Liver (tissue), 9 donors: ENCODE data around the gene GNG13. TPM values are rescaled to one million over a fixed set of nuclear protein-coding genes. Genes with fewer than 3 reads are reported as not detected.

Experiments
- DNase-seq: peaks from one replicate; pipeline ENCODE4 v3.0.0-alpha.2; 2017; ENCODE audit warnings: low spot score
- H3K27ac ChIP-seq, 2 donors: one replicate each; pipeline ENCODE4 v1.7.0; 2013; ENCODE audit warnings: inconsistent platforms in 2 of 2, low read length in 2 of 2, control low read depth in 1 of 2, low read depth in 1 of 2, mild to moderate bottlenecking in 1 of 2
- H3K27me3 ChIP-seq, 4 donors: one replicate each; pipeline versions ENCODE4 v1.6.1 to v1.7.0; 2013; ENCODE audit warnings: low read length in 3 of 4, inconsistent platforms in 1 of 4, mild to moderate bottlenecking in 1 of 4, moderate library complexity in 1 of 4; ENCODE audit not compliant: control insufficient read depth in 4 of 4, insufficient read depth in 4 of 4
- H3K36me3 ChIP-seq, 4 donors: one replicate each; pipeline versions ENCODE4 v1.6.1 to v1.7.0; 2013; ENCODE audit warnings: low read length in 3 of 4, mild to moderate bottlenecking in 3 of 4, low read depth in 1 of 4, moderate library complexity in 1 of 4; ENCODE audit not compliant: control insufficient read depth in 4 of 4, insufficient read depth in 3 of 4
- H3K4me1 ChIP-seq, 4 donors: one replicate each; pipeline versions ENCODE4 v1.6.1 to v1.7.0; 2013; ENCODE audit warnings: low read length in 3 of 4, mild to moderate bottlenecking in 3 of 4, moderate library complexity in 1 of 4; ENCODE audit not compliant: control insufficient read depth in 4 of 4, insufficient read depth in 4 of 4
- H3K4me3 ChIP-seq, 3 donors: one replicate each; pipeline versions ENCODE4 v1.6.1 to v1.7.0; 2013; ENCODE audit warnings: low read length in 3 of 3, control low read depth in 1 of 3, low read depth in 1 of 3, mild to moderate bottlenecking in 1 of 3
- H3K9ac ChIP-seq, 2 donors: one replicate each; pipeline ENCODE4 v1.7.0; 2013; ENCODE audit warnings: low read length in 2 of 2, mild to moderate bottlenecking in 2 of 2, moderate library complexity in 2 of 2, control low read depth in 1 of 2, low read depth in 1 of 2
- H3K9me3 ChIP-seq, 4 donors: one replicate each; pipeline versions ENCODE4 v1.6.1 to v1.7.0; 2013; ENCODE audit warnings: low read length in 3 of 4; ENCODE audit not compliant: control insufficient read depth in 4 of 4
- FOXA1 ChIP-seq: IDR thresholded peaks from 2 replicates; pipeline ENCODE4 v1.6.1; 2016; ENCODE audit warnings: antibody characterized with exemption
- GABPA ChIP-seq, 2 donors: IDR thresholded peaks in 1 of 2; conservative IDR thresholded peaks in 1 of 2; 2 replicates each; pipeline ENCODE4 v1.6.1; 2016; ENCODE audit warnings: antibody characterized with exemption in 2 of 2, mild to moderate bottlenecking in 1 of 2, moderate library complexity in 1 of 2
- HNF4G ChIP-seq: IDR thresholded peaks from 2 replicates; pipeline ENCODE4 v1.6.1; 2016; ENCODE audit warnings: antibody characterized with exemption
- JUND ChIP-seq, 2 donors: IDR thresholded peaks; 2 replicates each; pipeline ENCODE4 v1.6.1; 2016; ENCODE audit warnings: antibody characterized with exemption in 2 of 2
- NR2F2 ChIP-seq: IDR thresholded peaks from 2 replicates; pipeline ENCODE4 v1.6.1; 2016; ENCODE audit warnings: antibody characterized with exemption
- RAD21 ChIP-seq, 2 donors: IDR thresholded peaks; 2 replicates each; pipeline ENCODE4 v1.6.1; 2016; ENCODE audit warnings: antibody characterized with exemption in 2 of 2, mild to moderate bottlenecking in 2 of 2
- RXRA ChIP-seq, 2 donors: IDR thresholded peaks; 2 replicates each; pipeline ENCODE4 v1.6.1; 2017 to 2018; ENCODE audit warnings: antibody characterized with exemption in 2 of 2, mild to moderate bottlenecking in 1 of 2
- SP1 ChIP-seq: IDR thresholded peaks from 2 replicates; pipeline ENCODE4 v1.6.1; 2018; ENCODE audit warnings: antibody characterized with exemption, mild to moderate bottlenecking
- YY1 ChIP-seq: IDR thresholded peaks from 2 replicates; pipeline ENCODE4 v1.6.1; 2016; ENCODE audit warnings: antibody characterized with exemption, mild to moderate bottlenecking
- whole genome bisulfite sequencing: extraction: QIAGEN DNeasy Blood & Tissue Kit; methylation state at CpG from one replicate; pipeline ENCODE4 v1.1.7; 2013; 5-methylcytosine and 5-hydroxymethylcytosine counted together
- polyA plus RNA-seq, 2 donors: library from polyadenylated mRNA; stranded (reverse) in 1 of 2; unstranded in 1 of 2; fragments of 200-250 nt in 1 of 2; fragments of >200 nt in 1 of 2; fragmentation: Nextera tagmentation in 1 of 2; extraction: Ambion mirVana in 1 of 2; gene quantifications; one replicate each; pipeline versions ENCODE4 v1.2.1 to v1.2.3, GENCODE V29; 2013 to 2015
- total RNA-seq, 2 donors: library from RNA; depleted of rRNA; stranded (reverse); fragments of >200 nt; gene quantifications; one replicate each; pipeline ENCODE4 v1.2.3, GENCODE V29; 2014
- TF ChIP-seq, protein P1 (sequence below): IDR thresholded peaks from 2 replicates; pipeline ENCODE4 v1.6.1; 2016; ENCODE audit warnings: antibody characterized with exemption, mild to moderate bottlenecking
- TF ChIP-seq, protein P2 (sequence below): IDR thresholded peaks from 2 replicates; pipeline ENCODE4 v1.6.1; 2016; ENCODE audit warnings: antibody characterized with exemption
- TF ChIP-seq, protein P3 (sequence below): fragments of 150-350 bp; IDR thresholded peaks from 2 replicates; pipeline ENCODE4 v1.5.1; 2017; ENCODE audit warnings: improper control_type of control experiment, low read depth, low read length; ENCODE audit not compliant: missing input control
- TF ChIP-seq, protein P4 (sequence below): IDR thresholded peaks from 2 replicates; pipeline ENCODE4 v1.6.1; 2016; ENCODE audit warnings: antibody characterized with exemption
- donor health status: healthy.
- donor health status: healthy.
- donor health status: healthy.
- donor health status: healthy.
- donor health status: healthy.

Gene GNG13
- total and polyA plus RNA-seq, 4 donors = not detected

DNA sequence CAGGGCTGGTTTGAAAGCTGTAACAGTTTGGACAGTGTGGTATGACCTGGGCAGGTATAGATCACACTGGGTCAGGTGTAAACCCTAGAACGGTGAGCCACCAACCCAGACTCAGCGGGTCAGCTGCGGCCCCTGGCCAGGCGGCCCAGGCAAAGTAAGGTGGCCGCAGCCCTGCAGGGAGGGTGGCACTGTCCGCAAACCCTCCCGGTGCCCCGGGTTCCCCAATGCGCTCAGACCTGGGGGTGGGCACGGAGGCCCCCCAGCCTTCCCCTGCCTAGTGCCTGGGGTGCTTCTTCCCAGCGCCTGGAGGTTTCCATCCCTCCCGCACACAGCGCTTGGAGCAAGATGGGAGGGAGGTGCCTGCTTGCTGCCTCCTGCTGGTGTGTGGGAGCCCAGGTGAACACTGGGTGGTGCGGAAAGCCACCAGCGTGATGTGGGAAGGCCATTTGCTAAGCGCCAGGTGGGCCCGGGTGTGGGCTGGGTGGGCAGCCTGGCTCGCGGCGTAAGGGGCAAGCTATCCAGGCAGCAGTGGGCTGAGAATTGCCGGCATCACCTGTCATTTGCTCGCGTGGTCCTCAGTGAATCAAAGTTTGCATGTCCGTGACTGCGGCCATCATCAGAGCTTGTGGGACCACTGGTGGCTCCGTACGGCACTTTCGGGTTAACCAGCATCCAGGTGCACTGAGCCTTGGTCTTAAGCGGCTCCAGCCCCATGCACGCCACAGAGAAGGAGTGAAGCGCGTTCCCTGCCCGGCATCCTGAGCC, 47.3 kb upstream of the GNG13 start (continued):
- TF ChIP-seq, protein P1, sequence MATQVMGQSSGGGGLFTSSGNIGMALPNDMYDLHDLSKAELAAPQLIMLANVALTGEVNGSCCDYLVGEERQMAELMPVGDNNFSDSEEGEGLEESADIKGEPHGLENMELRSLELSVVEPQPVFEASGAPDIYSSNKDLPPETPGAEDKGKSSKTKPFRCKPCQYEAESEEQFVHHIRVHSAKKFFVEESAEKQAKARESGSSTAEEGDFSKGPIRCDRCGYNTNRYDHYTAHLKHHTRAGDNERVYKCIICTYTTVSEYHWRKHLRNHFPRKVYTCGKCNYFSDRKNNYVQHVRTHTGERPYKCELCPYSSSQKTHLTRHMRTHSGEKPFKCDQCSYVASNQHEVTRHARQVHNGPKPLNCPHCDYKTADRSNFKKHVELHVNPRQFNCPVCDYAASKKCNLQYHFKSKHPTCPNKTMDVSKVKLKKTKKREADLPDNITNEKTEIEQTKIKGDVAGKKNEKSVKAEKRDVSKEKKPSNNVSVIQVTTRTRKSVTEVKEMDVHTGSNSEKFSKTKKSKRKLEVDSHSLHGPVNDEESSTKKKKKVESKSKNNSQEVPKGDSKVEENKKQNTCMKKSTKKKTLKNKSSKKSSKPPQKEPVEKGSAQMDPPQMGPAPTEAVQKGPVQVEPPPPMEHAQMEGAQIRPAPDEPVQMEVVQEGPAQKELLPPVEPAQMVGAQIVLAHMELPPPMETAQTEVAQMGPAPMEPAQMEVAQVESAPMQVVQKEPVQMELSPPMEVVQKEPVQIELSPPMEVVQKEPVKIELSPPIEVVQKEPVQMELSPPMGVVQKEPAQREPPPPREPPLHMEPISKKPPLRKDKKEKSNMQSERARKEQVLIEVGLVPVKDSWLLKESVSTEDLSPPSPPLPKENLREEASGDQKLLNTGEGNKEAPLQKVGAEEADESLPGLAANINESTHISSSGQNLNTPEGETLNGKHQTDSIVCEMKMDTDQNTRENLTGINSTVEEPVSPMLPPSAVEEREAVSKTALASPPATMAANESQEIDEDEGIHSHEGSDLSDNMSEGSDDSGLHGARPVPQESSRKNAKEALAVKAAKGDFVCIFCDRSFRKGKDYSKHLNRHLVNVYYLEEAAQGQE = no peak
- TF ChIP-seq SP1 = no peak
- TF ChIP-seq HNF4G = no peak
- no peak for TF ChIP-seq RAD21 (IDR thresholded peaks at IDR 0.05)

DNA sequence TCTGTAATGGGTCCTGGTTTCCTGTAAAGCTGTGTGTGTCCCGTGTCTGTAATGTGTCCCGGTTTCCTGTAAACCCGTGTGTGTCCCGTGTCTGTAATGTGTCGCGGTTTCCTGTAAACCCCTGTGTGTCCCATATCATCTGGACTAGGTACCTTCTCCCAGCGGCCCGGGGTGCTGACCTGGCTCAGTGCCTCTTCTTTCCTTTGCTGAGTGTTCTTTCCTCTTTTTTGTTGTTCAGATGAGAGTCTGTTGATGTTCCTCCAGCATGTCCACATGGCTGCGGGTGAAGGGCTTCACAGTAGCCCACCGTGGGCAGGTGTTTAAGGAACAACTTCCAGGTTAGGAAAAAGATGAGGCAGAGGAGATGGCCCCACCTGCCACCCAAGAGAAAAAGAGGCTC, 46.6 kb upstream of the GNG13 start:
- no peak overlapping the region for H3K27ac ChIP-seq
- no peak overlapping the region for H3K4me3 ChIP-seq
- H3K9ac ChIP-seq = no peak overlapping the region
- TF ChIP-seq GABPA (IDR thresholded peaks at IDR 0.05 in 1 of 2, conservative IDR thresholded peaks at IDR 0.05 in 1 of 2) (no peak), JUND (IDR thresholded peaks at IDR 0.05) (no peak), NR2F2 (no peak), FOXA1 (no peak)
- TF ChIP-seq, protein P2, sequence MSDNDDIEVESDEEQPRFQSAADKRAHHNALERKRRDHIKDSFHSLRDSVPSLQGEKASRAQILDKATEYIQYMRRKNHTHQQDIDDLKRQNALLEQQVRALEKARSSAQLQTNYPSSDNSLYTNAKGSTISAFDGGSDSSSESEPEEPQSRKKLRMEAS = no peak
- TF ChIP-seq, protein P3, sequence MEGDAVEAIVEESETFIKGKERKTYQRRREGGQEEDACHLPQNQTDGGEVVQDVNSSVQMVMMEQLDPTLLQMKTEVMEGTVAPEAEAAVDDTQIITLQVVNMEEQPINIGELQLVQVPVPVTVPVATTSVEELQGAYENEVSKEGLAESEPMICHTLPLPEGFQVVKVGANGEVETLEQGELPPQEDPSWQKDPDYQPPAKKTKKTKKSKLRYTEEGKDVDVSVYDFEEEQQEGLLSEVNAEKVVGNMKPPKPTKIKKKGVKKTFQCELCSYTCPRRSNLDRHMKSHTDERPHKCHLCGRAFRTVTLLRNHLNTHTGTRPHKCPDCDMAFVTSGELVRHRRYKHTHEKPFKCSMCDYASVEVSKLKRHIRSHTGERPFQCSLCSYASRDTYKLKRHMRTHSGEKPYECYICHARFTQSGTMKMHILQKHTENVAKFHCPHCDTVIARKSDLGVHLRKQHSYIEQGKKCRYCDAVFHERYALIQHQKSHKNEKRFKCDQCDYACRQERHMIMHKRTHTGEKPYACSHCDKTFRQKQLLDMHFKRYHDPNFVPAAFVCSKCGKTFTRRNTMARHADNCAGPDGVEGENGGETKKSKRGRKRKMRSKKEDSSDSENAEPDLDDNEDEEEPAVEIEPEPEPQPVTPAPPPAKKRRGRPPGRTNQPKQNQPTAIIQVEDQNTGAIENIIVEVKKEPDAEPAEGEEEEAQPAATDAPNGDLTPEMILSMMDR = no peak
- TF ChIP-seq, protein P4, sequence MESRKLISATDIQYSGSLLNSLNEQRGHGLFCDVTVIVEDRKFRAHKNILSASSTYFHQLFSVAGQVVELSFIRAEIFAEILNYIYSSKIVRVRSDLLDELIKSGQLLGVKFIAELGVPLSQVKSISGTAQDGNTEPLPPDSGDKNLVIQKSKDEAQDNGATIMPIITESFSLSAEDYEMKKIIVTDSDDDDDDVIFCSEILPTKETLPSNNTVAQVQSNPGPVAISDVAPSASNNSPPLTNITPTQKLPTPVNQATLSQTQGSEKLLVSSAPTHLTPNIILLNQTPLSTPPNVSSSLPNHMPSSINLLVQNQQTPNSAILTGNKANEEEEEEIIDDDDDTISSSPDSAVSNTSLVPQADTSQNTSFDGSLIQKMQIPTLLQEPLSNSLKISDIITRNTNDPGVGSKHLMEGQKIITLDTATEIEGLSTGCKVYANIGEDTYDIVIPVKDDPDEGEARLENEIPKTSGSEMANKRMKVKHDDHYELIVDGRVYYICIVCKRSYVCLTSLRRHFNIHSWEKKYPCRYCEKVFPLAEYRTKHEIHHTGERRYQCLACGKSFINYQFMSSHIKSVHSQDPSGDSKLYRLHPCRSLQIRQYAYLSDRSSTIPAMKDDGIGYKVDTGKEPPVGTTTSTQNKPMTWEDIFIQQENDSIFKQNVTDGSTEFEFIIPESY = no peak
- no peaks in the 10 kb centered on the region for H3K4me1 ChIP-seq
- H3K27me3 ChIP-seq = no peaks in the 10 kb centered on the region
- no peaks in the 10 kb centered on the region for H3K36me3 ChIP-seq
- 94% methylated on average over 10 of the region's 10 CpGs for WGBS
- DNase-seq = no peak
- peaks cover 0 to 3% (median 2%) of the 10 kb centered on the region in 4 donors for H3K9me3 ChIP-seq

DNA sequence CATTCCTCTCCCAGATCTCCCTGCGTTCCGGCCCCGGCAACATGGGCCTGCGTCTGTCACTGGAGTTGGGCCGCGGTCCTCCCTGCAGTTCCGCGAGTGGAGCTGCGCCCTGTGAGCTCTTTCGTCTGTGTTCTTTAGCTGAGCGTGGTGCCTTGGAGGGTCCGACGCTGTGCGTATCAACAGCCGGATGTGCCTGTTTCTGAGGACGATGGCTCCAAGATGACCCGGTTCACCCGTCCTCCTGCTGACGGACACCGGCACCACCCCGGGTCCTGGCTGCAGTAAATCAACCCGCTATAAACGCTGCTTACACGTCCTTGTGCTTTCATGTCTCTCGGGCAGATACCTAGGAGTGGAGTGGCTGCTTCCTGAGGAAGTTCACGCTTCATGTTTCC, 44.8 kb upstream of the GNG13 start:
- H3K4me1 ChIP-seq = no peaks in the 10 kb centered on the region
- H3K27ac ChIP-seq = no peak overlapping the region
- 84% methylated on average over 26 of the region's 26 CpGs for WGBS
- no peaks in the 10 kb centered on the region for H3K27me3 ChIP-seq
- no peak overlapping the region for H3K9ac ChIP-seq
- no peak overlapping the region for H3K4me3 ChIP-seq
- H3K9me3 ChIP-seq = peaks cover 0 to 3% (median 1%) of the 10 kb centered on the region in 4 donors
- TF ChIP-seq HNF4G (no peak), RAD21 (IDR thresholded peaks at IDR 0.05) (no peak), YY1 (no peak), RXRA (IDR thresholded peaks at IDR 0.05) (no peak), NR2F2 (no peak)
- H3K36me3 ChIP-seq = no peaks in the 10 kb centered on the region
- no peak for DNase-seq
